Ectodermal cell (in vitro differentiated cells): Measurements from ENCODE around the gene CKMT2.

ENCODE experiments used
- H3K27ac ChIP-seq: 2 replicates; pipeline ENCODE4 v1.7.0; 2013; ENCODE audit warnings: mild to moderate bottlenecking, low read depth, low read length; ENCODE audit not compliant: insufficient read depth, poor library complexity, severe bottlenecking
- H3K27me3 ChIP-seq: 2 replicates; pipeline ENCODE4 v1.7.0; 2013; ENCODE audit warnings: mild to moderate bottlenecking, low read length; ENCODE audit not compliant: insufficient read depth, control insufficient read depth, poor library complexity, severe bottlenecking
- H3K36me3 ChIP-seq: one replicate; pipeline ENCODE4 v1.7.0; 2013; ENCODE audit warnings: low read length; ENCODE audit not compliant: control insufficient read depth, insufficient read depth
- H3K4me1 ChIP-seq: one replicate; pipeline ENCODE4 v1.7.0; 2013; ENCODE audit warnings: low read length; ENCODE audit not compliant: control insufficient read depth, insufficient read depth
- H3K4me3 ChIP-seq: 2 replicates; pipeline ENCODE4 v1.7.0; 2013; ENCODE audit warnings: low read depth, low read length, control low read depth; ENCODE audit not compliant: insufficient read depth
- H3K9me3 ChIP-seq: 2 replicates; pipeline ENCODE4 v1.7.0; 2013; ENCODE audit warnings: mild to moderate bottlenecking, low read length, moderate library complexity; ENCODE audit not compliant: control insufficient read depth
- WGBS, 2 experiments: methylation state at CpG; one replicate each; pipeline ENCODE4 v1.1.7; 2013; ENCODE audit warnings: missing lambda C conversion rate in 2 of 2; 5-methylcytosine and 5-hydroxymethylcytosine counted together

The CKMT2 gene

GRCh38 chr5:81314581-81314980 is 81.5 kb downstream of the CKMT2 start:
- Histone ChIP-seq H3K9me3 (no peaks in the 10 kb centered on the region), H3K27me3 (no peaks in the 10 kb centered on the region), H3K4me3 (no peak overlapping the region), H3K4me1 (no peaks in the 10 kb centered on the region), H3K27ac (no peak overlapping the region), H3K36me3 (peaks cover 3% of the 10 kb centered on the region)
- WGBS, 2 experiments = 89% methylated on average over 3 of the region's 3 CpGs

DNA sequence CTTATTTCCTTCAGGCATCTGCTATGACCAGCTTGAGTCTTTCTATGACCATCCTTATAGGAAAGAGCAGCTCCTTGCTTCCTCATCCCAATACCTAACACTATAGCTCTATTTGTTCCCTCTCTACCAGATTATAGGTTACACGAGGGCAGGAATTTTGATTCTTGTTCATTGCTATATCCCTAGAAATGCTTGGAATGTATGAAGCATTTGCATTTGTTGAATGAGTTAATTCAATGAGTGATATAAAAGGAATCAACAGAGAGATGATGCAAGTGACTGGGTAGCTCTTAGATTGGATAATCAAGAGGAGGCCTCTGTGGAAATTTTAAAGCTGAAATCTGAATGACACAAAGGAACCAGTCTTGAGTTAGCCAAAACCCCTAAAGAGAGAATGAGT is 82.2 kb downstream of the CKMT2 start:
- peaks cover 3% of the 10 kb centered on the region for H3K36me3 ChIP-seq
- no peaks in the 10 kb centered on the region for H3K4me1 ChIP-seq
- H3K4me3 ChIP-seq = no peak overlapping the region
- no peaks in the 10 kb centered on the region for H3K27me3 ChIP-seq
- no peaks in the 10 kb centered on the region for H3K9me3 ChIP-seq
- 78 to 80% methylated on average over 1 of the region's 1 CpG for WGBS, 2 experiments
- no peak overlapping the region for H3K27ac ChIP-seq

- Histone ChIP-seq H3K4me3 (no peak overlapping the region), H3K9me3 (no peaks in the 10 kb centered on the region), H3K4me1 (no peaks in the 10 kb centered on the region), H3K27me3 (no peaks in the 10 kb centered on the region), H3K36me3 (peaks cover 2% of the 10 kb centered on the region), H3K27ac (no peak overlapping the region)
- WGBS, 2 experiments = 94 to 98% methylated on average over 2 to 3 of the region's 4 CpGs
These were observed 82.7 kb downstream of the CKMT2 start for GRCh38 chr5:81315830-81316229.
